Measurements from ENCODE around the gene PHACTR4.
"Not testable (repeated sequence)": the region's sequence is repeated elsewhere in the genome, so short reads cannot be mapped to it uniquely, and the experiment has no call there.

Gene PHACTR4

DNA sequence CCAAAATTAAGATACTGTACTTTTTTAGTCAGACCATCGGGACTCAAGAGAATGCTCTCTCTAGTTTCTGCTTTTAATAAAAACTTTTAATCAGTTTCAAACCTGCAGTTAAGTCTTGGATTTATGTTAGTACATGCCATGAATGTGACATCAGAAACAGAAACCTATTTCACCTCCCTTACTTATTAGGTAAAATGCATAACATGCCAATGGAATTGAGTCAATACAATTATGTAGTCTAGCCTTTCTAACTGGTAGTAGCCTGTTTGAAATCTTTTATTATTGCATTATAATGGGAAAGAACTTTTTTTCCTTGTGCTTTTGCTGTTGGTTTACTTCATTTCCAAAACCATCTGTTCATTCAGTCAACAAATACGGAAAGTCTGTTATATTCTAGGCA is 4.8 kb downstream of the PHACTR4 start:
- H3K27ac ChIP-seq, result no peak overlapping the region
- TF ChIP-seq CTCF (conservative IDR thresholded peaks at IDR 0.05), result no peak

- not testable (repeated sequence) for H3K27ac ChIP-seq
Observed at GRCh38 chr1:28375598-28375997, 6.1 kb downstream of the PHACTR4 start.

GRCh38 chr1:28376195-28376594 is 6.7 kb downstream of the PHACTR4 start:
- H3K27ac ChIP-seq, result not testable (repeated sequence)

GRCh38 chr1:28378906-28379305 is 9.4 kb downstream of the PHACTR4 start:
- H3K27ac ChIP-seq, result no peak overlapping the region
- TF ChIP-seq CTCF (conservative IDR thresholded peaks at IDR 0.05), result no peak

GRCh38 chr1:28380394-28380793 is 10.9 kb downstream of the PHACTR4 start:
- peak overlapping the region; percentile 9; the same call in 1 of the 2 replicates for H3K27ac ChIP-seq
- TF ChIP-seq CTCF (conservative IDR thresholded peaks at IDR 0.05), result no peak

GRCh38 chr1:28383785-28384184 is 14.2 kb downstream of the PHACTR4 start:
- not testable (repeated sequence) for H3K27ac ChIP-seq

- no peak overlapping the region for H3K27ac ChIP-seq
- no peak for TF ChIP-seq CTCF (conservative IDR thresholded peaks at IDR 0.05)
Observed at GRCh38 chr1:28392027-28392652, 22.6 kb downstream of the PHACTR4 start.

GRCh38 chr1:28394136-28394535 is 24.6 kb downstream of the PHACTR4 start:
- TF ChIP-seq CTCF (conservative IDR thresholded peaks at IDR 0.05), result no peak
- no peak overlapping the region for H3K27ac ChIP-seq

DNA sequence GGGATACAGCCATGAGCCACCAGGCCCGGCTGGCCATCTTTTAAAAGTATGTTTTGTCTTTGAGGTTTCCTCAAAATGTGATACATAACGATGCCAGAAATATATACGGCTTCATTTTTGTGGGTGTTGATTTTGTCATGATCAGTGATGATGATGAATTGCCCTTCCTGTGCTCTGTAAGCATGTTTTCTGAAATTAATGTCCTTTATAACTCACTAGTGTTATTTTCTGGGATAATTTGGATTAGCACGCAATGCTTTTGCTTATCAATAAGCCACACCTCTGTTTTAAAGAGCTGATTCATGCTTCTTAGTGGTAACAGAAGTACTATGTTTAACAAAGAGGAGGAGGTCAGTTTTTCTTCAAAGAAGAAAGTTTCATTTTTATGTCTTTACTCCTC is 25.6 kb downstream of the PHACTR4 start:
- TF ChIP-seq CTCF (conservative IDR thresholded peaks at IDR 0.05), result no peak
- no peak overlapping the region for H3K27ac ChIP-seq

Measured in VCaP (cell line).